GM23338 (cell line): ENCODE data around the gene AKAP13.

ENCODE experiments used
- CREB1 ChIP-seq: fragments of 250-450 bp; sonication (Bioruptor Pico); IDR thresholded peaks from 2 replicates; pipeline ENCODE4 v1.5.0; 2020; ENCODE audit warnings: low read depth, mild to moderate bottlenecking, moderate library complexity
- EZH2 ChIP-seq: fragments of 200-600 bp; sonication (generic); IDR thresholded peaks from one replicate; pipeline ENCODE4 v1.8.0; 2017; ENCODE audit warnings: antibody characterized with exemption, mild to moderate bottlenecking, low read depth; ENCODE audit not compliant: unreplicated experiment
- EZH2phosphoT487 ChIP-seq: fragments of 200-600 bp; sonication (generic); IDR thresholded peaks from one replicate; pipeline ENCODE4 v1.8.1; 2018; ENCODE audit warnings: antibody characterized with exemption; ENCODE audit not compliant: unreplicated experiment
- JUNB ChIP-seq: IDR thresholded peaks from one replicate; pipeline ENCODE4 v1.6.1; 2016; ENCODE audit warnings: antibody characterized with exemption; ENCODE audit not compliant: unreplicated experiment
- NANOG ChIP-seq: IDR thresholded peaks from 2 replicates; pipeline ENCODE4 v1.6.1; 2016; ENCODE audit warnings: antibody characterized with exemption, borderline replicate concordance
- POLR2AphosphoS5 ChIP-seq: IDR thresholded peaks from 2 replicates; pipeline ENCODE4 v1.6.1; 2016; ENCODE audit warnings: antibody characterized with exemption, low read depth
- STAT1 ChIP-seq: IDR thresholded peaks from one replicate; pipeline ENCODE4 v1.6.1; 2016; ENCODE audit warnings: antibody characterized with exemption; ENCODE audit not compliant: unreplicated experiment
- ZNF114 ChIP-seq: fragments of 250-450 bp; sonication (Bioruptor Pico); IDR thresholded peaks from 2 replicates; pipeline ENCODE4 v1.5.0; 2020; ENCODE audit warnings: mild to moderate bottlenecking, moderate library complexity
- ZNF331 ChIP-seq: fragments of 250-450 bp; sonication (Bioruptor Pico); IDR thresholded peaks from 2 replicates; pipeline ENCODE4 v1.5.0; 2020; ENCODE audit warnings: low read depth, mild to moderate bottlenecking, moderate library complexity
- TF ChIP-seq, protein P1 (sequence below), 2 experiments: fragments of 200-600 bp in 1 of 2; sonication (generic) in 1 of 2; conservative IDR thresholded peaks; 2 replicates each; pipeline versions ENCODE4 v1.5.1 to v1.6.1; 2016 to 2017; ENCODE audit warnings: antibody characterized with exemption in 2 of 2, low read depth in 2 of 2, mild to moderate bottlenecking in 2 of 2, moderate library complexity in 1 of 2
- TF ChIP-seq, protein P2 (sequence below): IDR thresholded peaks from one replicate; pipeline ENCODE4 v1.6.1; 2018; ENCODE audit warnings: antibody characterized with exemption; ENCODE audit not compliant: unreplicated experiment
- TF ChIP-seq, protein P3 (sequence below): IDR thresholded peaks from 2 replicates; pipeline ENCODE4 v1.6.1; 2016; ENCODE audit warnings: antibody characterized with exemption
- TF ChIP-seq, protein P4 (sequence below): fragments of 250-450 bp; sonication (Bioruptor Pico); IDR thresholded peaks from 2 replicates; pipeline ENCODE4 v1.5.0; 2020; ENCODE audit warnings: mild to moderate bottlenecking, moderate library complexity

DNA sequence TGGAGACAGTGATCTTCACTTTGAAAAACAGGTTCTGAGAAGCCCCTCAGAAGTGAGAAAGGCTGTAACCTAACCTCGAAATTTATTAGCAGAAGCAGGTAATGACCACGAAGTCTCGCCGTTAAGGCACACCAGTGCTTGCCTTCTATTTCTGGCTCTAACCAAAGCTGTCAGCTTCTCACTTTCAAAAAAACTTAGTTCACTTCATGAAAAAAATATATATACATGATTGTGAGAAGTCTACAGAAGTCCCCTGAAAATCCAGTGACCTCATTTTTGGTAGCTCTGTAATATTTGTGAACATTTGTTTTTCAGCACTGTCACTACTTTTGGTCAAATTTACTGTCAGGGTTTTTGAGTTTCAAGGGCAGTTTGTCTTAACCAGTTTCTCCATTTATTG, 19.1 kb upstream of the AKAP13 start:
- TF ChIP-seq, protein P1, sequence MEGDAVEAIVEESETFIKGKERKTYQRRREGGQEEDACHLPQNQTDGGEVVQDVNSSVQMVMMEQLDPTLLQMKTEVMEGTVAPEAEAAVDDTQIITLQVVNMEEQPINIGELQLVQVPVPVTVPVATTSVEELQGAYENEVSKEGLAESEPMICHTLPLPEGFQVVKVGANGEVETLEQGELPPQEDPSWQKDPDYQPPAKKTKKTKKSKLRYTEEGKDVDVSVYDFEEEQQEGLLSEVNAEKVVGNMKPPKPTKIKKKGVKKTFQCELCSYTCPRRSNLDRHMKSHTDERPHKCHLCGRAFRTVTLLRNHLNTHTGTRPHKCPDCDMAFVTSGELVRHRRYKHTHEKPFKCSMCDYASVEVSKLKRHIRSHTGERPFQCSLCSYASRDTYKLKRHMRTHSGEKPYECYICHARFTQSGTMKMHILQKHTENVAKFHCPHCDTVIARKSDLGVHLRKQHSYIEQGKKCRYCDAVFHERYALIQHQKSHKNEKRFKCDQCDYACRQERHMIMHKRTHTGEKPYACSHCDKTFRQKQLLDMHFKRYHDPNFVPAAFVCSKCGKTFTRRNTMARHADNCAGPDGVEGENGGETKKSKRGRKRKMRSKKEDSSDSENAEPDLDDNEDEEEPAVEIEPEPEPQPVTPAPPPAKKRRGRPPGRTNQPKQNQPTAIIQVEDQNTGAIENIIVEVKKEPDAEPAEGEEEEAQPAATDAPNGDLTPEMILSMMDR (conservative IDR thresholded peaks at IDR 0.05; ENCODE audit: low read depth in 2 of 2): no peak
- TF ChIP-seq EZH2phosphoT487: no peak
- no peak for TF ChIP-seq STAT1
- TF ChIP-seq EZH2: no peak
- no peak for TF ChIP-seq POLR2AphosphoS5
- TF ChIP-seq, protein P2, sequence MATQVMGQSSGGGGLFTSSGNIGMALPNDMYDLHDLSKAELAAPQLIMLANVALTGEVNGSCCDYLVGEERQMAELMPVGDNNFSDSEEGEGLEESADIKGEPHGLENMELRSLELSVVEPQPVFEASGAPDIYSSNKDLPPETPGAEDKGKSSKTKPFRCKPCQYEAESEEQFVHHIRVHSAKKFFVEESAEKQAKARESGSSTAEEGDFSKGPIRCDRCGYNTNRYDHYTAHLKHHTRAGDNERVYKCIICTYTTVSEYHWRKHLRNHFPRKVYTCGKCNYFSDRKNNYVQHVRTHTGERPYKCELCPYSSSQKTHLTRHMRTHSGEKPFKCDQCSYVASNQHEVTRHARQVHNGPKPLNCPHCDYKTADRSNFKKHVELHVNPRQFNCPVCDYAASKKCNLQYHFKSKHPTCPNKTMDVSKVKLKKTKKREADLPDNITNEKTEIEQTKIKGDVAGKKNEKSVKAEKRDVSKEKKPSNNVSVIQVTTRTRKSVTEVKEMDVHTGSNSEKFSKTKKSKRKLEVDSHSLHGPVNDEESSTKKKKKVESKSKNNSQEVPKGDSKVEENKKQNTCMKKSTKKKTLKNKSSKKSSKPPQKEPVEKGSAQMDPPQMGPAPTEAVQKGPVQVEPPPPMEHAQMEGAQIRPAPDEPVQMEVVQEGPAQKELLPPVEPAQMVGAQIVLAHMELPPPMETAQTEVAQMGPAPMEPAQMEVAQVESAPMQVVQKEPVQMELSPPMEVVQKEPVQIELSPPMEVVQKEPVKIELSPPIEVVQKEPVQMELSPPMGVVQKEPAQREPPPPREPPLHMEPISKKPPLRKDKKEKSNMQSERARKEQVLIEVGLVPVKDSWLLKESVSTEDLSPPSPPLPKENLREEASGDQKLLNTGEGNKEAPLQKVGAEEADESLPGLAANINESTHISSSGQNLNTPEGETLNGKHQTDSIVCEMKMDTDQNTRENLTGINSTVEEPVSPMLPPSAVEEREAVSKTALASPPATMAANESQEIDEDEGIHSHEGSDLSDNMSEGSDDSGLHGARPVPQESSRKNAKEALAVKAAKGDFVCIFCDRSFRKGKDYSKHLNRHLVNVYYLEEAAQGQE: no peak
- no peak for TF ChIP-seq ZNF331 (CRISPR knock-in tag)
- no peak for TF ChIP-seq CREB1 (CRISPR knock-in tag)
- no peak for TF ChIP-seq ZNF114
- no peak for TF ChIP-seq JUNB
- TF ChIP-seq, protein P3, sequence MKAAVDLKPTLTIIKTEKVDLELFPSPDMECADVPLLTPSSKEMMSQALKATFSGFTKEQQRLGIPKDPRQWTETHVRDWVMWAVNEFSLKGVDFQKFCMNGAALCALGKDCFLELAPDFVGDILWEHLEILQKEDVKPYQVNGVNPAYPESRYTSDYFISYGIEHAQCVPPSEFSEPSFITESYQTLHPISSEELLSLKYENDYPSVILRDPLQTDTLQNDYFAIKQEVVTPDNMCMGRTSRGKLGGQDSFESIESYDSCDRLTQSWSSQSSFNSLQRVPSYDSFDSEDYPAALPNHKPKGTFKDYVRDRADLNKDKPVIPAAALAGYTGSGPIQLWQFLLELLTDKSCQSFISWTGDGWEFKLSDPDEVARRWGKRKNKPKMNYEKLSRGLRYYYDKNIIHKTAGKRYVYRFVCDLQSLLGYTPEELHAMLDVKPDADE: no peak
- no peak for TF ChIP-seq NANOG
- TF ChIP-seq, protein P4, sequence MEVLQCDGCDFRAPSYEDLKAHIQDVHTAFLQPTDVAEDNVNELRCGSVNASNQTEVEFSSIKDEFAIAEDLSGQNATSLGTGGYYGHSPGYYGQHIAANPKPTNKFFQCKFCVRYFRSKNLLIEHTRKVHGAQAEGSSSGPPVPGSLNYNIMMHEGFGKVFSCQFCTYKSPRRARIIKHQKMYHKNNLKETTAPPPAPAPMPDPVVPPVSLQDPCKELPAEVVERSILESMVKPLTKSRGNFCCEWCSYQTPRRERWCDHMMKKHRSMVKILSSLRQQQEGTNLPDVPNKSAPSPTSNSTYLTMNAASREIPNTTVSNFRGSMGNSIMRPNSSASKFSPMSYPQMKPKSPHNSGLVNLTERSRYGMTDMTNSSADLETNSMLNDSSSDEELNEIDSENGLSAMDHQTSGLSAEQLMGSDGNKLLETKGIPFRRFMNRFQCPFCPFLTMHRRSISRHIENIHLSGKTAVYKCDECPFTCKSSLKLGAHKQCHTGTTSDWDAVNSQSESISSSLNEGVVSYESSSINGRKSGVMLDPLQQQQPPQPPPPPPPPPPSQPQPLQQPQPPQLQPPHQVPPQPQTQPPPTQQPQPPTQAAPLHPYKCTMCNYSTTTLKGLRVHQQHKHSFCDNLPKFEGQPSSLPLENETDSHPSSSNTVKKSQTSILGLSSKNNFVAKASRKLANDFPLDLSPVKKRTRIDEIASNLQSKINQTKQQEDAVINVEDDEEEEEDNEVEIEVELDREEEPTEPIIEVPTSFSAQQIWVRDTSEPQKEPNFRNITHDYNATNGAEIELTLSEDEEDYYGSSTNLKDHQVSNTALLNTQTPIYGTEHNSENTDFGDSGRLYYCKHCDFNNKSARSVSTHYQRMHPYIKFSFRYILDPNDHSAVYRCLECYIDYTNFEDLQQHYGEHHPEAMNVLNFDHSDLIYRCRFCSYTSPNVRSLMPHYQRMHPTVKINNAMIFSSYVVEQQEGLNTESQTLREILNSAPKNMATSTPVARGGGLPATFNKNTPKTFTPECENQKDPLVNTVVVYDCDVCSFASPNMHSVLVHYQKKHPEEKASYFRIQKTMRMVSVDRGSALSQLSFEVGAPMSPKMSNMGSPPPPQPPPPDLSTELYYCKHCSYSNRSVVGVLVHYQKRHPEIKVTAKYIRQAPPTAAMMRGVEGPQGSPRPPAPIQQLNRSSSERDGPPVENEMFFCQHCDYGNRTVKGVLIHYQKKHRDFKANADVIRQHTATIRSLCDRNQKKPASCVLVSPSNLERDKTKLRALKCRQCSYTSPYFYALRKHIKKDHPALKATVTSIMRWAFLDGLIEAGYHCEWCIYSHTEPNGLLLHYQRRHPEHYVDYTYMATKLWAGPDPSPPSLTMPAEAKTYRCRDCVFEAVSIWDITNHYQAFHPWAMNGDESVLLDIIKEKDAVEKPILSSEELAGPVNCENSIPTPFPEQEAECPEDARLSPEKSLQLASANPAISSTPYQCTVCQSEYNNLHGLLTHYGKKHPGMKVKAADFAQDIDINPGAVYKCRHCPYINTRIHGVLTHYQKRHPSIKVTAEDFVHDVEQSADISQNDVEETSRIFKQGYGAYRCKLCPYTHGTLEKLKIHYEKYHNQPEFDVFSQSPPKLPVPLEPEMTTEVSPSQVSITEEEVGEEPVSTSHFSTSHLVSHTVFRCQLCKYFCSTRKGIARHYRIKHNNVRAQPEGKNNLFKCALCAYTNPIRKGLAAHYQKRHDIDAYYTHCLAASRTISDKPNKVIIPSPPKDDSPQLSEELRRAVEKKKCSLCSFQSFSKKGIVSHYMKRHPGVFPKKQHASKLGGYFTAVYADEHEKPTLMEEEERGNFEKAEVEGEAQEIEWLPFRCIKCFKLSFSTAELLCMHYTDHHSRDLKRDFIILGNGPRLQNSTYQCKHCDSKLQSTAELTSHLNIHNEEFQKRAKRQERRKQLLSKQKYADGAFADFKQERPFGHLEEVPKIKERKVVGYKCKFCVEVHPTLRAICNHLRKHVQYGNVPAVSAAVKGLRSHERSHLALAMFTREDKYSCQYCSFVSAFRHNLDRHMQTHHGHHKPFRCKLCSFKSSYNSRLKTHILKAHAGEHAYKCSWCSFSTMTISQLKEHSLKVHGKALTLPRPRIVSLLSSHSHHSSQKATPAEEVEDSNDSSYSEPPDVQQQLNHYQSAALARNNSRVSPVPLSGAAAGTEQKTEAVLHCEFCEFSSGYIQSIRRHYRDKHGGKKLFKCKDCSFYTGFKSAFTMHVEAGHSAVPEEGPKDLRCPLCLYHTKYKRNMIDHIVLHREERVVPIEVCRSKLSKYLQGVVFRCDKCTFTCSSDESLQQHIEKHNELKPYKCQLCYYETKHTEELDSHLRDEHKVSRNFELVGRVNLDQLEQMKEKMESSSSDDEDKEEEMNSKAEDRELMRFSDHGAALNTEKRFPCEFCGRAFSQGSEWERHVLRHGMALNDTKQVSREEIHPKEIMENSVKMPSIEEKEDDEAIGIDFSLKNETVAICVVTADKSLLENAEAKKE (CRISPR knock-in tag): no peak
